Prostate gland (tissue), 2 donors: Measurements from ENCODE around the gene FXYD1. TPM values are rescaled to one million over a fixed set of nuclear protein-coding genes. Genes with fewer than 3 reads are reported as not detected.

ENCODE experiments used
- DNase-seq: peaks from one replicate; pipeline ENCODE4 v3.0.0-alpha.2; 2019; ENCODE audit warnings: low spot score
- H3K27ac ChIP-seq, 2 donors: fragments of 200-600 bp; sonication (generic); 2 replicates each; pipeline ENCODE4 v1.5.1; 2017 to 2019
- H3K27me3 ChIP-seq: fragments of 200-600 bp; sonication (generic); replicated peaks from 2 replicates; pipeline ENCODE4 v1.5.1; 2019; ENCODE audit not compliant: insufficient read depth
- H3K36me3 ChIP-seq, 2 donors: fragments of 200-600 bp; sonication (generic); 1 replicate in 1 of 2; 2 replicates in 1 of 2; pipeline versions ENCODE4 v1.5.1 to v1.8.1; 2017 to 2019
- H3K4me1 ChIP-seq: fragments of 200-600 bp; sonication (generic); replicated peaks from 2 replicates; pipeline ENCODE4 v1.5.1; 2019
- H3K4me3 ChIP-seq, 2 donors: fragments of 200-600 bp; sonication (generic); 2 replicates each; pipeline ENCODE4 v1.5.1; 2017 to 2019
- H3K9me3 ChIP-seq: fragments of 200-600 bp; sonication (generic); 2 replicates; pipeline ENCODE4 v1.5.1; 2017
- POLR2A ChIP-seq: fragments of 450-650 bp; IDR thresholded peaks from one replicate; pipeline ENCODE4 v1.6.1; 2016; ENCODE audit warnings: antibody characterized with exemption, mild to moderate bottlenecking
- POLR2AphosphoS5 ChIP-seq: sonication (generic); formaldehyde crosslinking; IDR thresholded peaks from one replicate; pipeline ENCODE4 v1.6.1; 2017; ENCODE audit warnings: antibody characterized with exemption
- WGBS: methylation state at CpG from one replicate; pipeline ENCODE4 v1.1.5; 2018; 5-methylcytosine and 5-hydroxymethylcytosine counted together
- intact Hi-C: fragments of 100-400 bp; cut with DNase I; formaldehyde crosslinking; loops from one replicate; pipeline ENCODE4 v1.14.2; 2022
- total RNA-seq, 2 donors: library from RNA; depleted of rRNA; stranded (reverse); fragments of >200 nt; gene quantifications; one replicate each; pipeline ENCODE4 v1.1.0, GENCODE V29; 2016
- TF ChIP-seq, protein P1 (sequence below), 4 experiments: fragments of 200-600 bp in 2 of 4; fragments of 450-650 bp in 2 of 4; sonication (generic) in 2 of 4; IDR thresholded peaks; 1 replicate in 3 of 4; 2 replicates in 1 of 4; pipeline ENCODE4 v1.5.1; 2016 to 2019; ENCODE audit warnings: antibody characterized with exemption in 4 of 4, mild to moderate bottlenecking in 2 of 4, moderate library complexity in 2 of 4

The FXYD1 gene
- total RNA-seq, 2 donors from 2014 or later = 15.9 to 30.6 TPM

DNA sequence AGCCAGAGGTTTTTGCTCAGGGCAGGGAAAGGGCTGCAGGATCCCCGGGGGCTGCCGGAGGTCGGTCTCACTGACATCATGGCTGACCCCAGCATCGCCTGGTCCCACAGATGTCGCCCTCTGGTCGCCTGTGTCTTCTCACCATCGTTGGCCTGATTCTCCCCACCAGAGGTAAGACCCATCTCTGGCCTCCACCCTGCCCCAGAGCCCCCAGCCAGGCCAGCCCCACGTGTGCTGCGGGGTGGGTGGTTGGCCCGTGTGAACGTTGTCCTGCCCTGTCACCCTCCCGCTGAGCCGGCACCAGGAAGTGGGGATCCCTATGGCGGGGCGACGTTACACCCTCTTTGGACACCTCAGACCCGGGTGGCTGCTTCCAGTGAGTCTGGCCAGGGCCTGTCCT lies 16.8 kb downstream of the FXYD1 start:
- no peaks in the 10 kb centered on the region for H3K9me3 ChIP-seq
- H3K4me1 ChIP-seq = no peaks in the 10 kb centered on the region
- intact Hi-C loops = no loop called here
- H3K36me3 ChIP-seq = no peaks in the 10 kb centered on the region
- peaks cover 12% of the 10 kb centered on the region for H3K27me3 ChIP-seq
- TF ChIP-seq, protein P1, sequence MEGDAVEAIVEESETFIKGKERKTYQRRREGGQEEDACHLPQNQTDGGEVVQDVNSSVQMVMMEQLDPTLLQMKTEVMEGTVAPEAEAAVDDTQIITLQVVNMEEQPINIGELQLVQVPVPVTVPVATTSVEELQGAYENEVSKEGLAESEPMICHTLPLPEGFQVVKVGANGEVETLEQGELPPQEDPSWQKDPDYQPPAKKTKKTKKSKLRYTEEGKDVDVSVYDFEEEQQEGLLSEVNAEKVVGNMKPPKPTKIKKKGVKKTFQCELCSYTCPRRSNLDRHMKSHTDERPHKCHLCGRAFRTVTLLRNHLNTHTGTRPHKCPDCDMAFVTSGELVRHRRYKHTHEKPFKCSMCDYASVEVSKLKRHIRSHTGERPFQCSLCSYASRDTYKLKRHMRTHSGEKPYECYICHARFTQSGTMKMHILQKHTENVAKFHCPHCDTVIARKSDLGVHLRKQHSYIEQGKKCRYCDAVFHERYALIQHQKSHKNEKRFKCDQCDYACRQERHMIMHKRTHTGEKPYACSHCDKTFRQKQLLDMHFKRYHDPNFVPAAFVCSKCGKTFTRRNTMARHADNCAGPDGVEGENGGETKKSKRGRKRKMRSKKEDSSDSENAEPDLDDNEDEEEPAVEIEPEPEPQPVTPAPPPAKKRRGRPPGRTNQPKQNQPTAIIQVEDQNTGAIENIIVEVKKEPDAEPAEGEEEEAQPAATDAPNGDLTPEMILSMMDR (IDR thresholded peaks at IDR 0.05) = no peak
- no peak for TF ChIP-seq POLR2AphosphoS5
- no peak for TF ChIP-seq POLR2A
- H3K4me3 ChIP-seq = peak overlapping the region; percentile 37 to 41
- H3K27ac ChIP-seq = no peak overlapping the region
- WGBS = 30% methylated on average over 17 of the region's 17 CpGs
- DNase-seq = no peak

DNA sequence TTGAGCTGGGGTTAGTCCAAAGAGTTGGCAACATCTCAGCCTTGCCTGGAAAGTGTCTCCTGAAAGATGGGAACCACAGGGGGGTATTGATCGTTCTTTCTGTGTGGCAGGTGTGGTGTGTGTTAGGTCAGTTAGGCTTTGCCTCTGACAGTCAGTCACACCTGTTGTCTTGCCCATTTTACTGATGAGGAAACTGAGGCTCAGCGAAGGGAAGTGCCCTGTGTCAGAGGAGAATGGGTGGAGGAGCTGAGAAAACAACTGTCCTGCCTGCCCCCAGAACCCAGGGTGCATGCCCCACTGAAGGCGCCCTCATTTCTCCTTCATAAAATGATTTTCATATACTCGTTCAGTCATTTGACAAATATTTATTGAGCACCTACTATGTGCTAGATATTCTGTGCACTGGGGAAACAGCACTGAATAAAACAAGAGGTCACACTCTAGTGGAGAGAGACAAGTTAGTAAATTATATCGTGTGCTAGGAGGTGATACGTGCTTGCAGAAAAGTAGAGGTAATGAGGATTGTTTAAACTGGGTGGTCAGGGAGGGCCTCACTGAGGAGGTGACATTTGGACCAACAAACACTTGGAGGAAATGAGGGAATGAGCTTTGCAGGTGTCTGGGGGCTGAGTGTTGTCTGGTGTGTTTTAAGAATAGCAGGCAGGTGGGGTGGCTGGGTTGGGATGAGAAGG lies 17.5 kb downstream of the FXYD1 start:
- TF ChIP-seq POLR2A = no peak
- no peak for TF ChIP-seq POLR2AphosphoS5
- TF ChIP-seq, protein P1 (IDR thresholded peaks at IDR 0.05) = no peak
- intact Hi-C loops = no loop called here
- Histone ChIP-seq H3K27ac (no peak overlapping the region), H3K9me3 (no peaks in the 10 kb centered on the region), H3K36me3 (no peaks in the 10 kb centered on the region), H3K4me1 (no peaks in the 10 kb centered on the region), H3K4me3 (no peak overlapping the region), H3K27me3 (peaks cover 12% of the 10 kb centered on the region)
- WGBS = 92% methylated on average over 6 of the region's 6 CpGs
- DNase-seq = no peak

DNA sequence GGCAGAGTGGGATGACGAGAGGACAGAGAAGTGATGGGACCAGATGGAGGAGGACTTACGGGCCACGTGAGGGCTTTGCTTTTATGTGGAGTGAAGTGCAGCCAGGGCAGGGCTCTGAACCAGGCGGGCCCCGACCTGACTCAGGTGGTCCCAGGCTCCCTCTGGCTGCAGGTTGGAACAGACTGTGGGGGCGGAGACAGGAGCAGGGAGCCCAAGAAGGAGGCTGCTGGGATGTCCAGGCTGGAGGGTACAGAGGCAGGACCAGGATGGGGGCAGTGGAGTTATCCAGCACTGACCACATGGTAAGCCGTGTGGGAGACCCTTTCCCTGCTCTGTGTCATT lies 18.0 kb downstream of the FXYD1 start:
- Histone ChIP-seq H3K27me3 (peaks cover 12% of the 10 kb centered on the region), H3K9me3 (no peaks in the 10 kb centered on the region), H3K4me3 (no peak overlapping the region), H3K4me1 (no peaks in the 10 kb centered on the region), H3K27ac (no peak overlapping the region), H3K36me3 (no peaks in the 10 kb centered on the region)
- intact Hi-C loops = no loop called here
- no peak for DNase-seq
- TF ChIP-seq POLR2A (no peak), POLR2AphosphoS5 (no peak)
- TF ChIP-seq, protein P1 (IDR thresholded peaks at IDR 0.05) = no peak
- 65% methylated on average over 7 of the region's 7 CpGs for WGBS

DNA sequence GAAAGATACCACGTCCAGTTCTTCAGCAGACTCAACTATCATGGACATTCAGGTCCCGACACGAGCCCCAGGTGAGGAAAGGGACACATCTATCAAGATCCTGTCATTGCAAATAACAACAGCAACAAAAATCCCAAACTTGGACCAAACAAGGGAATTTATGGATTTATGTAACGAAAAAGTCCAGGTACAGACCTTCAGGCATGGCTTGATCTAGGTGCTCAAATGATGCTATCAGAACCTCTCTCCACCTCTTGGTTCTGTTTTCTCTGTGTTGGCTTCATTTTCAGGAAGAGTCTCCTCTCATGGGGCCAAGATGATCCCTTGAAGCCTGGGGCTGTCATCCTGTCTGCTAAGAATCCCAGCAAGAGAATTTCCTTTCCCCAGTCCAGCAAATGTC lies 18.8 kb downstream of the FXYD1 start:
- WGBS = 97% methylated on average over 4 of the region's 4 CpGs
- H3K27me3 ChIP-seq = peaks cover 12% of the 10 kb centered on the region
- no peaks in the 10 kb centered on the region for H3K9me3 ChIP-seq
- intact Hi-C loops = no loop called here
- no peak for DNase-seq
- H3K27ac ChIP-seq = no peak overlapping the region
- TF ChIP-seq POLR2AphosphoS5 = no peak
- no peak overlapping the region for H3K4me3 ChIP-seq
- no peaks in the 10 kb centered on the region for H3K4me1 ChIP-seq
- H3K36me3 ChIP-seq = no peaks in the 10 kb centered on the region

DNA sequence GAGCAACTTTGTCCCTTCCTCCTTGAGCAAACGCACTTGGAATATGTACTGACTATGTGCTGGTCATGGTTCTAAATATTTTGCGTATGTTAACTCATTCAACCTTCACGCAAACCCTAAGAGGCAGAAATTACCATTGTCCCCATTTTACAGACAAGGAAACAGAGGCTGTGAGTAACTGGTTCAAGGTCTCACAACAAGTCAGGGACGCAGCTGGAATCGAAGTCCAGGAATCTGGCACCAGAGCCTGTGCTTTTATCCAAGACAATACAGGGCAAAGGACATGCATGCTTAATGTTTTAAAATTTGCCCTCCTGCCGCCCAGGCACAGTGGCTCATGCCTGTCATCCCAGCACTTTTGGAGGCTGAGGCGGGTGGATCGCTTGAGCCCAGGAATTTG lies 21.0 kb downstream of the FXYD1 start:
- WGBS = 73% methylated on average over 8 of the region's 8 CpGs
- TF ChIP-seq POLR2AphosphoS5 (no peak), POLR2A (no peak)
- TF ChIP-seq, protein P1 (IDR thresholded peaks at IDR 0.05) = no peak
- intact Hi-C loops = no loop called here
- Histone ChIP-seq H3K4me3 (no peak overlapping the region), H3K9me3 (no peaks in the 10 kb centered on the region), H3K27ac (no peak overlapping the region), H3K36me3 (no peaks in the 10 kb centered on the region), H3K27me3 (peaks cover 8% of the 10 kb centered on the region), H3K4me1 (no peaks in the 10 kb centered on the region)
- no peak for DNase-seq
